ENCODE data around the gene PARP11.

The PARP11 gene

DNA sequence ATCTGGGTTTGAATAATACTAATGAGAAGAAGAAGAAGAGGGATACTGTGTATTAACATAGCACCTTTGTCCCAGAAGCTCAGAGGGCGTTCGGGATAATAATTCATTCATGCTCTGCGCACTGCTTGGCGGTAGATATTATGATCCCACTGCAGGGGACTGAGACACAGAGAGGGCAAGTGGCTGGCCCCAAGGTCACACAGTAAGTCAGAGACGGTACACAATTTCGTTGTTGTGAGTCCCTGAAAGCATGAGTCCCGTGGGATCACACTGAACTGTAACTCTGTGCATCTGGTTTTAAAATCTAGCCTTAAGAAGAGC is 47.9 kb upstream of the PARP11 start:
- TF ChIP-seq EZH2 (IDR thresholded peaks at IDR 0.05; ENCODE audit: borderline replicate concordance, low read depth, low read length, severe bottlenecking), result no peak
- no peak for TF ChIP-seq CTCF (IDR thresholded peaks at IDR 0.05; ENCODE audit: borderline replicate concordance, extremely low read depth, low read length, poor library complexity, severe bottlenecking)
- Histone ChIP-seq H2AFZ (ENCODE audit: low read depth, low read length) (no peak overlapping the region), H3K4me2 (ENCODE audit: insufficient read depth, low read length) (no peak overlapping the region), H3K9me3 (ENCODE audit: insufficient read depth, low read length, severe bottlenecking) (no peaks in the 10 kb centered on the region), H3K9ac (ENCODE audit: low read depth, low read length) (no peak overlapping the region), H3K27ac (ENCODE audit: low read length) (no peak overlapping the region), H3K4me3 (ENCODE audit: low read depth in 1 of 2, low read length in 2 of 2) (no peak overlapping the region), H3K79me2 (ENCODE audit: insufficient read depth, low read length) (no peaks in the 10 kb centered on the region), H4K20me1 (ENCODE audit: insufficient read depth, low read length) (no peaks in the 10 kb centered on the region), H3K4me1 (ENCODE audit: insufficient read depth, low read length) (no peaks in the 10 kb centered on the region), H3K27me3 (ENCODE audit: insufficient read depth, low read length, poor library complexity) (peaks cover 4% of the 10 kb centered on the region), H3K36me3 (ENCODE audit: insufficient read depth, low read length) (no peaks in the 10 kb centered on the region)
- DNase-seq (no peak), ATAC-seq (ENCODE audit: insufficient read depth, low read depth) (no peak)

- Histone ChIP-seq H3K9me3 (ENCODE audit: insufficient read depth, low read length, severe bottlenecking) (no peaks in the 10 kb centered on the region), H3K27me3 (ENCODE audit: insufficient read depth, low read length, poor library complexity) (peaks cover 4% of the 10 kb centered on the region), H2AFZ (ENCODE audit: low read depth, low read length) (no peak overlapping the region), H3K9ac (ENCODE audit: low read depth, low read length) (no peak overlapping the region), H3K4me3 (ENCODE audit: low read depth in 1 of 2, low read length in 2 of 2) (no peak overlapping the region), H3K4me1 (ENCODE audit: insufficient read depth, low read length) (no peaks in the 10 kb centered on the region), H3K27ac (ENCODE audit: low read length) (no peak overlapping the region), H4K20me1 (ENCODE audit: insufficient read depth, low read length) (no peaks in the 10 kb centered on the region), H3K79me2 (ENCODE audit: insufficient read depth, low read length) (no peaks in the 10 kb centered on the region), H3K36me3 (ENCODE audit: insufficient read depth, low read length) (no peaks in the 10 kb centered on the region), H3K4me2 (ENCODE audit: insufficient read depth, low read length) (no peak overlapping the region)
- DNase-seq (no peak), ATAC-seq (ENCODE audit: insufficient read depth, low read depth) (no peak)
- TF ChIP-seq EZH2 (IDR thresholded peaks at IDR 0.05; ENCODE audit: borderline replicate concordance, low read depth, low read length, severe bottlenecking) (no peak), CTCF (IDR thresholded peaks at IDR 0.05; ENCODE audit: borderline replicate concordance, extremely low read depth, low read length, poor library complexity, severe bottlenecking) (no peak)
Observed at GRCh38 chr12:3920351-3921150, 47.4 kb upstream of the PARP11 start.

DNA sequence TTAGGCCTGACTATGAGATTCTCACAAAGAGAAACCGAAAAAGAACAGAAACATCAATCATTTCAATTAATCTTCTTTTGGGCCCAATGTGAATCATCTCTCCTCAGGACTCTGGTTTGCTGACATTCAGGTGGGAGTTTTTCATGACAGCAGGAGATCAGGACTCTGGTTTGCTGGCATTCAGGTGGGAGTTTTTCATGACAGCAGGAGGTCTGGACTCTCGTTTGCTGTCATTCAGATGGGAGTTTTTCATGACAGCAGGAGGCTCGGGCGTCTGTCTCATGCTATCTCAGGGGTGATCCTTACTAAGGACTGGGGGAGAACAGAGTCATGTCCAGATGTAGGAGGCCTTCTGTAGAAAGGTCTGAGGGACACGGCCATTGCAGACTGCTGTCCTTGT is 40.1 kb upstream of the PARP11 start:
- TF ChIP-seq EZH2 (IDR thresholded peaks at IDR 0.05; ENCODE audit: borderline replicate concordance, low read depth, low read length, severe bottlenecking), result no peak
- TF ChIP-seq CTCF (IDR thresholded peaks at IDR 0.05; ENCODE audit: borderline replicate concordance, extremely low read depth, low read length, poor library complexity, severe bottlenecking), result no peak
- ATAC-seq (ENCODE audit: insufficient read depth, low read depth) (no peak), DNase-seq (no peak)
- Histone ChIP-seq H3K4me1 (ENCODE audit: insufficient read depth, low read length) (no peaks in the 10 kb centered on the region), H3K9me3 (ENCODE audit: insufficient read depth, low read length, severe bottlenecking) (no peaks in the 10 kb centered on the region), H3K9ac (ENCODE audit: low read depth, low read length) (no peak overlapping the region), H3K27me3 (ENCODE audit: insufficient read depth, low read length, poor library complexity) (no peaks in the 10 kb centered on the region), H2AFZ (ENCODE audit: low read depth, low read length) (no peak overlapping the region), H3K79me2 (ENCODE audit: insufficient read depth, low read length) (no peaks in the 10 kb centered on the region), H3K4me2 (ENCODE audit: insufficient read depth, low read length) (no peak overlapping the region), H4K20me1 (ENCODE audit: insufficient read depth, low read length) (no peaks in the 10 kb centered on the region), H3K27ac (ENCODE audit: low read length) (no peak overlapping the region), H3K4me3 (ENCODE audit: low read depth in 1 of 2, low read length in 2 of 2) (no peak overlapping the region), H3K36me3 (ENCODE audit: insufficient read depth, low read length) (no peaks in the 10 kb centered on the region)

Measured in DND-41 (cell line).